GM20431 (cell line): ENCODE measurements around the gene CEBPA.

Experiments
- in situ Hi-C: fragments of 300-500 bp; cut with MseI, MboI; formaldehyde crosslinking; loops from one replicate; pipeline ENCODE4 v1.15.0; 2020; ENCODE audit warnings: low sequenced_read_pairs; ENCODE audit not compliant: unreplicated experiment

CEBPA gene

DNA sequence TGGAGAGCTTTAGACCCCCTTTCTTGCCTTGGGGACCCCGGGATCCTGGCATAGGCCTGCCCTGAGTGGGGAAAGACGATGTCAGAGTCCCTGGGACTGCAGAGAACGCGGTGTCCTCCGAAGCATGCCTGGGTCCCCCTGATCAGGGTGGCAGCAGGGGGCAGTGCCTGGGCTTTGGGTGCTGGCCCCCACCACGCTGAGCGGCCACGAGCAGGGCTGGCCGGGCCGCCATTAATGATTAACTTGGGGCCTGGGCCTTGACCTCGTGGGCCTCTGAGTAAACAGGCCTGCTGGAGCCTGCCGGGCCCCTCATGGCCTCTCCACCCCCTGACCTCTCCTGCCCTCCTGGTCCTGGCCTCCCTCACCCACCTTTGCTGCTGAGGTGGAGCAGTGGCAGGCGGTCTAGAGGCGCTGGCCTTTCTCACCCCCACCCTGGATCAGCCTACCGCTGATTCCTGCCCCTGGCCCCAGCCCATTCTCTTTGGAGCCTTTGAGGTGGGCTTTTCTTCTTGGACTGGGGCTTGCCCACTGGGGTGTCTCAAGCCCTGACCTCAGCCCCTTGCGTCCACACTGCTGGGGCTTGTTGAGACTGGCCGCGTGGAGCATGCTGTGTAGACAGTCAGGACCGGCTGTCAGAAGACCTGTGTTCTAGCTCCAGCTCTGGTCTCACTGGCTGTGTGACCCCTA, 26.3 kb downstream of the CEBPA start:
- in situ Hi-C loops = no loop called here

GRCh38 chr19:33275559-33275932, 26.8 kb downstream of the CEBPA start:
- in situ Hi-C loops = no loop called here

DNA sequence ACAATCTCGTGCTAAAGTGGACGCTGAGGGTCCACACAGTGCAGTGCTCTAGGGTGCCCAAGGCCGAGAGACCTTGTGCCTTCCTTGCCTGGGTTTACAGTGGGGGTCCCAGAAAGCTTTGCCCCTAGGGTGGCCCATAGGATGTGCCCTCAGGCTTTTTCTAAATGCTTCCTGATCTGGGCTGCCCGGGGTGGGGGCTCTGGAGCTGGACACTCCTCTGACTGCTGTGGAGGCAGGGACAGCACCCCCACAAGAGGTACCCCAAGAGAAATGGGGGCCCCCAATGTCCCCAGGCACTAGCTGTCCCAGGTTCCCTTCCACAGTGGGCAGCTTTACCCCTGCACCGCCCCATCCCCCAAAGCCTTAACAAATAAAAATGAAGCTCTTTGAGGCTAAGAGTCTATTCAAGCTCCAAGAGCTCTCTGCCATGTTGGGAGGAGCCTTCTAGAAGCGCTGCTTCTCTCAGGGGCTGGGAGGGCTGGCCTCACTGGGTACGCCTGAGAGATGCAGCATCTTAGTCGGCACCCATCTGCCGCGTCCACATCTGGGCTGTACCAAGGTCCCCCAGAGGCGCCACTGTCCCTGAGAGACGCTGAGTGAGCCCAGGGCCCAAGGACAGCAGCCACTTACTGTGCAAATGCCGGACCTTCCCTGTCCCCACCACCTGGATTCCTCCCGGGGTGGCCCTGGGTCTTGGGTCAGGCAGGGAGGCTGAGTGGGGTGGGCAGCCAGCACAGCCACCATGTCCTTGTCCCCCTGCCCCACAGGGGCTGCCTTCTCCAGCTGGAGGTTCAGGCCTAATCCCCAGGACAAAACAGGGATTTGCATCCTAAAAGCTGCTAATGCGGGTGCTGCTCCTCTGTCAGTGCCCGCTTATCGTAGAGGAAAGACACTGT, 27.4 kb downstream of the CEBPA start:
- in situ Hi-C loops = no loop called here

GRCh38 chr19:33273881-33274662, 28.3 kb downstream of the CEBPA start:
- in situ Hi-C loops = no loop called here

- in situ Hi-C loops = no loop called here
These were observed 29.1 kb downstream of the CEBPA start for GRCh38 chr19:33273065-33273736.

GRCh38 chr19:33271246-33272021, 30.9 kb downstream of the CEBPA start:
- in situ Hi-C loops = no loop called here

GRCh38 chr19:33270769-33271168, 31.6 kb downstream of the CEBPA start:
- in situ Hi-C loops = no loop called here

GRCh38 chr19:33269016-33269415, 33.3 kb downstream of the CEBPA start:
- in situ Hi-C loops = no loop called here

- in situ Hi-C loops = no loop called here
These were observed 34.0 kb downstream of the CEBPA start for GRCh38 chr19:33268162-33268991.

GRCh38 chr19:33267706-33268105, 34.6 kb downstream of the CEBPA start:
- in situ Hi-C loops = no loop called here

DNA sequence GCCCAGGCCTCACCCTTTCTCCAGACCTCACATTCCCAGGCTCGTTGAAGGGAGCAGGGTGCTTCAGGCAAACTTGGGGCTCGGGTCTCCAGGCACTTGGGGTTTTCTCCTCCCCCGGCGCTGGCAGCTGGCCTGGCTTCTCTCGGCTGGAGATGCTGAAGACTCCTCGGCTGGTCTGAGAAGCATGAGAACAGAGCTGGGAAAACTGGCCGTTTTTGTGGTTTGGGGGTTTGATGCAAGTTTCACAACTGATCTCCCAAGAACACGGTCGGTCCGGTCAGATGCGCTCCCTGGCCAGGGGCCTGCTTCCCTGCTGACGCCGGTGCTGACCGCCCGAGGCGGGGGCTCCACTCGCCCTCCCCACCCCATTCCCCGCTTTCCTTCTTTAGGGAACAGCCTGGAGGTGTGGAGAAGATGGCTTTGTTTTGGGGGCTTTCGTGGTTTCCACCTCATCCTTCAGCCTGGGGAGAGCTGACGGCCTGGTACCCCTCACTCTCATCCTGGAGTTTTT, 35.3 kb downstream of the CEBPA start:
- in situ Hi-C loops = no loop called here

DNA sequence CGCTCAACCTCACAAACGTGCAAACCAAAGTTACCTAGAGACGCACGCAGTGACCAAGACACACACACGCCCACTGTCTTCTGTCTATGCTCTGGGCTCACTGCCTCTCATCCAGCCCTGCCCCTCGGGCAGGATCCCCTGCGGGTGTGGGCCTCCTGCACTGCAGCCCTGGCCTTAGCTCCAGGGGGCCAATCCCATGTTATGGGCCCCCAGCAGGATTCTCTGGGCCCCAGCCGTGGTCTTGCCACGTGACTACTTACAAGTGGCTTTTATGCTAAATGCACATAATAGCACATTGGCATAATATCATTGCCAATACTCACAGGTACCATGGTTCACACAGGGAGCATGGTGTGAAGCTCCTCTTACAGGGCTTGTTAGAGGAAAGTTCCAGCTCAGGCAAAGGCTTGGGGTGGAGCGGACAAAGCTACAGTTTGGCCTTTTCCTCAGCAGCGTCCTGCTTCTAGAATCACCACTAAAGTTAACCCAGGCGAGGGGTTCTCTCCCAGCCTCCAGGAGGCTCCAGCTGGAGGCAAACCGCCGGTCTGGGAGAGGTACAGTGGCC, 37.4 kb downstream of the CEBPA start:
- in situ Hi-C loops = no loop called here

DNA sequence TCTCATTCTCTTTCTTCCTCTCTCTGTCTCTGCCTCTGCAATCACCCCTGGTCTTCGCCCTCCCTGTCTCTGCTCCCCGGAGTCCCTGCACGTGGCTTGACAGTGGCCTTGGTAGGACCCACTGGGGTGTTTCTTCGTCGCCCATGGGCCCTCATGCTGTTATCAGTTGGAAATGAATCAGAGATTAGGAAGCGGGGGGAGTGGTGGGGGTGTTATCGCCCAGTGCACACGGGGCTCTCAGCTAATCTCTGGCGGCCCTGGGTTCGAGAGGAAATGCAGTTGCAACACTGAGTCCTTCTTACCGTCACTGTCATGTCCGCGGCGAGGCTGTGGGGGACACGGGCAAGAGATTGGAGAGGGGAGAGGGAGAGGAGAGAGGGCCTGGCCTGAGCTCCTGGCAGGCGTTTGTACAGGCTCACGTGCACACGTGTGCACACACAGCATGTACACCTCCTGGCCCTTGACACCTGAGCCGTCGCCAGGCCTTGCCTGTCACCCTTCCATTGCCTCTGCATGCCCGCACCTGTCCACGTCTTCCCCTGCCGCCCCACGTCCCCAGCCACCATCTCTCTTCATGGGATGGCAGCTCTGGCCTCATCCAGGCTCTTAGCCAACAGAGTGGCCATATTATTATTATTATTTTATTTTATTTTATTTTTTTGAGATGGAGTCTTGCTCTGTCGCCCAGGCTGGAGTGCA, 38.9 kb downstream of the CEBPA start:
- in situ Hi-C loops = no loop called here

DNA sequence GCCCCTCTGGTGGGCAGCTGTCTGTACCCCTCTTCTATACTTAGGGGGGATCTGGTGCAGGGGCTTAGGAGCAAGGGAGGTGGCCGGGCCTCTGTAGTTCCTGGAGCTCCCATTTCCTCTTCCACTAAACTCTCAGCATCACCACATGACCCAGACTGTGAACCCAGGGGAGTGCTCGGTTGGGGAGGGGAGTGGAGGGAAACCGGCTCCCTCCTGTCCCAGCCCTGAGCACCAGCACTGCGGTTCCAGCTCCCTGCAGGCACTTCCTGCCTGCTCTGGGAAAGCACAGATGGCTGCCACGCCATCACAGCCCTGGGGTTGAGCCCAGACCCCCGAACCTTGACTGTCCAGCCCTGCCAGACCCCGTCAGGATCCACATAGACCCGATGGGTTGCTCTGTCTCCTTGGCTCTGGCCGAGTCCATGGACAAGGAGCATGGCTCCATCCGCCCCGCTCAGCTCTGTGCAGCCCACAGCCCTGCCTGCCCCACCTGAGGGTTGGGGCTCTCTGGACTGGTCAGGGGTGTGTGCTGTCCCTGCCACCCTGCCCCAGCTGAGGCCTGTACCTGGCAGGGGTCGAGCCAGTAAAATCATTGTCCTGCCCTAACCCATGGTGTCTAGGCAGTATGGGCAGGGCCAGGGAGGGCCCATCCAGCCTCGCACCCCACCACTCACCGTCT, 40.7 kb downstream of the CEBPA start:
- in situ Hi-C loops = no loop called here

- in situ Hi-C loops = no loop called here
These were observed 41.5 kb downstream of the CEBPA start for GRCh38 chr19:33260628-33261418.

- in situ Hi-C loops = no loop called here
These were observed 42.8 kb downstream of the CEBPA start for GRCh38 chr19:33259539-33259938.
